Choroid plexus epithelial cell (primary cell): ENCODE measurements around the gene ZNF860.
A peak's percentile ranks its signal among the peaks of the same experiment; 100 is the strongest.

Source experiments
- DNase-seq: peaks from one replicate; pipeline ENCODE4 v3.0.0-alpha.2; 2010; ENCODE audit warnings: low read depth
- H3K4me3 ChIP-seq: 2 replicates; pipeline ENCODE4 v1.5.1; 2011; ENCODE audit warnings: low read depth, mild to moderate bottlenecking, control low read depth, low read length, moderate library complexity
- TF ChIP-seq, protein P1 (sequence below): conservative IDR thresholded peaks from 2 replicates; pipeline ENCODE4 v1.5.1; 2011; ENCODE audit warnings: low read depth, mild to moderate bottlenecking, control low read depth, inconsistent platforms, low read length, moderate library complexity

The ZNF860 gene

GRCh38 chr3:31952205-31952604, 29.3 kb upstream of the ZNF860 start:
- TF ChIP-seq, protein P1, sequence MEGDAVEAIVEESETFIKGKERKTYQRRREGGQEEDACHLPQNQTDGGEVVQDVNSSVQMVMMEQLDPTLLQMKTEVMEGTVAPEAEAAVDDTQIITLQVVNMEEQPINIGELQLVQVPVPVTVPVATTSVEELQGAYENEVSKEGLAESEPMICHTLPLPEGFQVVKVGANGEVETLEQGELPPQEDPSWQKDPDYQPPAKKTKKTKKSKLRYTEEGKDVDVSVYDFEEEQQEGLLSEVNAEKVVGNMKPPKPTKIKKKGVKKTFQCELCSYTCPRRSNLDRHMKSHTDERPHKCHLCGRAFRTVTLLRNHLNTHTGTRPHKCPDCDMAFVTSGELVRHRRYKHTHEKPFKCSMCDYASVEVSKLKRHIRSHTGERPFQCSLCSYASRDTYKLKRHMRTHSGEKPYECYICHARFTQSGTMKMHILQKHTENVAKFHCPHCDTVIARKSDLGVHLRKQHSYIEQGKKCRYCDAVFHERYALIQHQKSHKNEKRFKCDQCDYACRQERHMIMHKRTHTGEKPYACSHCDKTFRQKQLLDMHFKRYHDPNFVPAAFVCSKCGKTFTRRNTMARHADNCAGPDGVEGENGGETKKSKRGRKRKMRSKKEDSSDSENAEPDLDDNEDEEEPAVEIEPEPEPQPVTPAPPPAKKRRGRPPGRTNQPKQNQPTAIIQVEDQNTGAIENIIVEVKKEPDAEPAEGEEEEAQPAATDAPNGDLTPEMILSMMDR, result no peak
- no peak for DNase-seq
- H3K4me3 ChIP-seq, result no peak overlapping the region

GRCh38 chr3:31953091-31953490, 28.5 kb upstream of the ZNF860 start:
- H3K4me3 ChIP-seq, result no peak overlapping the region
- TF ChIP-seq, protein P1, result no peak
- no peak for DNase-seq

- DNase-seq, result no peak
- no peak overlapping the region for H3K4me3 ChIP-seq
- TF ChIP-seq, protein P1, result no peak
These were observed 27.9 kb upstream of the ZNF860 start for GRCh38 chr3:31953636-31954035.

GRCh38 chr3:31955581-31955980, 26.0 kb upstream of the ZNF860 start:
- TF ChIP-seq, protein P1, result no peak
- H3K4me3 ChIP-seq, result no peak overlapping the region
- DNase-seq, result no peak

- H3K4me3 ChIP-seq, result no peak overlapping the region
- DNase-seq, result peak; percentile 48
- TF ChIP-seq, protein P1, result no peak
These were observed 24.4 kb upstream of the ZNF860 start for GRCh38 chr3:31957106-31957505.

DNA sequence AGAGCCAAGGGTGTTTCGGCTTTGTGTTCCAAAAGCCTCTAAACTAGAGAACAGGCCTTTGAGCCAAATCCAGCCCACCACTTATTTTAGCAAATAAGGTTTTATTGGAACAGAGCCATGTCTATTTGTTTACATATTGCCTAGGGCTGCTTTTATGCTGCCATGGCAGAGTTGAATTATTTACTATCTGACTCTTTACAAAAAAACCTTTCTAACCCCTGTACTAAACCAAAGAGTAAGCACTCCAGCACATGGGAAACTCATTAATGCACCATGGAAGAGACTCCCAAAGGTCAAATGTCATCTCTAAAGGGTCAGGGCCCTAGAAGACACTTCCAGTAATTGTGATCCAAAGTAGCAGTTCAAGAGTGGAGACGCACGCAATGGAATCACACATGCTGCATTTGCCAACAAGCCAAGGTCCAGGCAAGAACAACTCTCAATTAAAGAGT, 22.8 kb upstream of the ZNF860 start:
- no peak for DNase-seq
- no peak overlapping the region for H3K4me3 ChIP-seq
- TF ChIP-seq, protein P1, result no peak

DNA sequence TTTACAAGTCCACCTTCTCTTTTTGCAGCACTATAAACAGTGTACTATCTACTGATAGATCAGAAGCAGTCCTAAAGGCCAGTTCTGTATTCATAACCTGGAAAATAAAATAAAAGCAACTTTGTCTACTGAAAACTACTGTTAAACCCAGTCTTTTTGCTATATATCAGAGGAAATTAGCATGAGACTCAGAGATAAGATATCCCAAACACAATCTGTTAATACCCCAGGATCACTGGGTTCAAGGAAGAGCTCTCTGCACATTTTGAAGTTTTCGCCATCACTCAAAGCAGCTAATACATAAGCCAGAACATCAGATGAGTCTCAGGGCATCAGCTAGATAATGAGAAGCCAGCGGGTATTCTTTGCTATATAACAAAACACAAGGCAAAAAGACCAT, 22.3 kb upstream of the ZNF860 start:
- no peak overlapping the region for H3K4me3 ChIP-seq
- DNase-seq, result no peak

More for the DNA sequence above, 22.3 kb upstream of the ZNF860 start:
- TF ChIP-seq, protein P1, result no peak
